Trophoblast cell (in vitro differentiated cells and primary cell): ENCODE measurements around the gene SLC6A19.

Experiments used
- DNase-seq, 2 donors: peaks; one replicate each; pipeline ENCODE4 v3.0.0-alpha.2; 2016
- H2AFZ ChIP-seq: 2 replicates; pipeline ENCODE4 v1.6.1; 2013; ENCODE audit warnings: low read length, moderate library complexity, mild to moderate bottlenecking; ENCODE audit not compliant: insufficient read depth, poor library complexity
- H2AK5ac ChIP-seq: 2 replicates; pipeline ENCODE4 v1.6.1; 2013; ENCODE audit warnings: mild to moderate bottlenecking, low read length
- H2BK120ac ChIP-seq: 2 replicates; pipeline ENCODE4 v1.6.1; 2013; ENCODE audit warnings: low read length, mild to moderate bottlenecking, moderate library complexity; ENCODE audit not compliant: insufficient read depth, poor library complexity
- H2BK12ac ChIP-seq: 2 replicates; pipeline ENCODE4 v1.6.1; 2013; ENCODE audit warnings: mild to moderate bottlenecking, low read length, moderate library complexity
- H2BK5ac ChIP-seq: 2 replicates; pipeline ENCODE4 v1.6.1; 2013; ENCODE audit warnings: low read length, low read depth, moderate library complexity, mild to moderate bottlenecking; ENCODE audit not compliant: poor library complexity
- H3K14ac ChIP-seq: 2 replicates; pipeline ENCODE4 v1.6.1; 2013; ENCODE audit warnings: mild to moderate bottlenecking, low read length
- H3K18ac ChIP-seq: 2 replicates; pipeline ENCODE4 v1.6.1; 2013; ENCODE audit warnings: mild to moderate bottlenecking, low read length
- H3K23ac ChIP-seq: 2 replicates; pipeline ENCODE4 v1.6.1; 2013; ENCODE audit warnings: low read length
- H3K27ac ChIP-seq: 2 replicates; pipeline ENCODE4 v1.5.1; 2013; ENCODE audit warnings: low read depth, mild to moderate bottlenecking, inconsistent platforms, low read length, moderate library complexity
- H3K27me3 ChIP-seq: 2 replicates; pipeline ENCODE4 v1.6.1; 2013; ENCODE audit warnings: inconsistent platforms, mild to moderate bottlenecking, low read length, moderate library complexity; ENCODE audit not compliant: insufficient read depth
- H3K36me3 ChIP-seq, 2 experiments: 1 replicate in 1 of 2; 2 replicates in 1 of 2; pipeline ENCODE4 v1.6.1; 2013; ENCODE audit warnings: low read length in 2 of 2, mild to moderate bottlenecking in 2 of 2, moderate library complexity in 1 of 2; ENCODE audit not compliant: insufficient read depth in 2 of 2, control insufficient read depth in 1 of 2
- H3K4ac ChIP-seq: 2 replicates; pipeline ENCODE4 v1.6.1; 2013; ENCODE audit warnings: low read depth, mild to moderate bottlenecking, low read length, moderate library complexity
- H3K4me1 ChIP-seq, 2 experiments: 1 replicate in 1 of 2; 2 replicates in 1 of 2; pipeline ENCODE4 v1.6.1; 2013; ENCODE audit warnings: low read length in 2 of 2, mild to moderate bottlenecking in 2 of 2, moderate library complexity in 1 of 2; ENCODE audit not compliant: insufficient read depth in 2 of 2, control insufficient read depth in 1 of 2
- H3K4me2 ChIP-seq: 2 replicates; pipeline ENCODE4 v1.6.1; 2013; ENCODE audit warnings: inconsistent platforms, mild to moderate bottlenecking, low read length, moderate library complexity
- H3K4me3 ChIP-seq: 2 replicates; pipeline ENCODE4 v1.5.1; 2013; ENCODE audit warnings: mild to moderate bottlenecking, low read depth, low read length, inconsistent platforms
- H3K79me1 ChIP-seq: one replicate; pipeline ENCODE4 v1.6.1; 2013; ENCODE audit warnings: low read length
- H3K79me2 ChIP-seq: 2 replicates; pipeline ENCODE4 v1.6.1; 2013; ENCODE audit warnings: low read length, mild to moderate bottlenecking; ENCODE audit not compliant: control insufficient read depth, insufficient read depth, poor library complexity
- H3K9ac ChIP-seq: 2 replicates; pipeline ENCODE4 v1.6.1; 2013; ENCODE audit warnings: mild to moderate bottlenecking, low read length
- H3K9me3 ChIP-seq: 2 replicates; pipeline ENCODE4 v1.6.1; 2013; ENCODE audit warnings: low read depth, mild to moderate bottlenecking, control low read depth, inconsistent platforms, low read length; ENCODE audit not compliant: insufficient read depth
- H4K12ac ChIP-seq: 2 replicates; pipeline ENCODE4 v1.6.1; 2013; ENCODE audit warnings: low read depth, mild to moderate bottlenecking, low read length, moderate library complexity
- H4K8ac ChIP-seq: 2 replicates; pipeline ENCODE4 v1.6.1; 2013; ENCODE audit warnings: low read depth, mild to moderate bottlenecking, low read length, moderate library complexity
- H4K91ac ChIP-seq: one replicate; pipeline ENCODE4 v1.6.1; 2013; ENCODE audit warnings: low read depth, mild to moderate bottlenecking, low read length, moderate library complexity
- WGBS: extraction: QIAGEN DNeasy Blood & Tissue Kit; methylation state at CpG from one replicate; pipeline ENCODE4 v1.1.7; 2013; ENCODE audit warnings: missing lambda C conversion rate; ENCODE audit not compliant: insufficient read length, insufficient coverage; ENCODE audit errors: extremely low coverage; 5-methylcytosine and 5-hydroxymethylcytosine counted together

Gene SLC6A19

DNA sequence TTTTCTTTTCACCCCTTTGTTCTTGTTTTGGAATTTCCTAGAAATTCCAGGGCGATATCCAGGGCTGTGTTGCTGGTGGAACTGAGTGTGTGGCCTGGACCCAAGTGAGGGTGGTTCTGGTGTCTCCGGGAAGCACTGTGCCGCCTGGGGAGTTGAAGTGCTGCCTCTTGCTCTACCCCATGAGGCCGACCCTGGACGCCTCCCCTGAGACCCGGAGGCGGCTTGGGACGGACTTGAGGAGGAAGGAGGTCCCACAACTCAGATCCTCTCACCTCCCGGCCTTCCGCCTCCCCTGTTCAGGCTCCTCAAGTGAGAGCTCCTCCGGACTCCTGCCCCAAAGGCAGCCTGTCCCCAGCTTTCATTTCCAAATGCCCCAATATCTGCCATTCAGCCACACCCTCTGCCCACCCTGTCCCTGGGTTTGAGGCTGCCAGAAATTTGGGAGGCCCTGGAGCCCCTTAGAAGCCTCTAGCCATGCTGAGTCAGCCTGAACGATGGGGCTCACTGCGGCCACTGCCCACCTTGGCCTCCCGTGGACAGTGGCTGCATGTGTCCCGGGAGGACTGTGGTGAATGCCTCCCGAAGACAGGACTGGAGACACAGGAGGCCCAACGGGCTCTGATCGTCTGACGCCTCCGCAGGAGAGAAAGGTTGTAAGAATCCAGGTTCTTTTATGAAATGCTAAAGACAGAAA lies 42.6 kb upstream of the SLC6A19 start:
- Histone ChIP-seq H3K18ac (no peak overlapping the region), H3K14ac (no peak overlapping the region), H3K4me3 (no peak overlapping the region), H3K27ac (no peak overlapping the region), H2BK12ac (no peak overlapping the region), H4K91ac (no peak overlapping the region), H2BK120ac (no peak overlapping the region), H3K4me1 (peaks cover 0 to 3% of the 10 kb centered on the region in 2 experiments), H3K79me1 (no peaks in the 10 kb centered on the region), H3K27me3 (peaks cover 32% of the 10 kb centered on the region), H3K4ac (no peak overlapping the region), H4K8ac (no peak overlapping the region), H2AFZ (no peak overlapping the region), H3K79me2 (no peaks in the 10 kb centered on the region), H3K9me3 (peaks cover 25% of the 10 kb centered on the region), H3K9ac (no peak overlapping the region), H3K23ac (no peak overlapping the region), H4K12ac (no peak overlapping the region), H2AK5ac (no peak overlapping the region), H3K4me2 (no peak overlapping the region), H2BK5ac (no peak overlapping the region), H3K36me3 (no peaks in the 10 kb centered on the region)
- WGBS = no CpG with 5 or more reads among the region's 20 CpGs
- DNase-seq = no peak

- Histone ChIP-seq H2AK5ac (no peak overlapping the region), H3K14ac (no peak overlapping the region), H3K4me2 (no peak overlapping the region), H3K4ac (no peak overlapping the region), H2BK120ac (no peak overlapping the region), H4K8ac (no peak overlapping the region), H3K4me3 (no peak overlapping the region), H4K12ac (no peak overlapping the region), H3K9ac (no peak overlapping the region), H3K9me3 (peaks cover 21% of the 10 kb centered on the region), H3K27ac (no peak overlapping the region), H3K4me1 (peaks cover 0 to 3% of the 10 kb centered on the region in 2 experiments), H4K91ac (no peak overlapping the region), H3K23ac (no peak overlapping the region), H2AFZ (no peak overlapping the region), H3K27me3 (peaks cover 30% of the 10 kb centered on the region), H3K36me3 (no peaks in the 10 kb centered on the region), H3K79me1 (no peaks in the 10 kb centered on the region), H2BK12ac (no peak overlapping the region), H2BK5ac (no peak overlapping the region), H3K79me2 (no peaks in the 10 kb centered on the region), H3K18ac (no peak overlapping the region)
- no CpG with 5 or more reads among the region's 11 CpGs for WGBS
- DNase-seq = no peak
Measured at GRCh38 chr5:1159341-1159675, 42.1 kb upstream of the SLC6A19 start.

- H4K91ac ChIP-seq = no peak overlapping the region
- peaks cover 0 to 3% of the 10 kb centered on the region in 2 experiments for H3K4me1 ChIP-seq
- H3K27me3 ChIP-seq = peaks cover 24% of the 10 kb centered on the region
- no peak overlapping the region for H2BK120ac ChIP-seq
- H3K79me2 ChIP-seq = no peaks in the 10 kb centered on the region
- no peak overlapping the region for H3K18ac ChIP-seq
- H2AFZ ChIP-seq = no peak overlapping the region
- no peak overlapping the region for H3K4me3 ChIP-seq
- no peak overlapping the region for H2AK5ac ChIP-seq
- no peak overlapping the region for H2BK12ac ChIP-seq
- no peak overlapping the region for H3K9ac ChIP-seq
- H3K4ac ChIP-seq = no peak overlapping the region
- H4K8ac ChIP-seq = no peak overlapping the region
- H3K79me1 ChIP-seq = no peaks in the 10 kb centered on the region
- H3K9me3 ChIP-seq = peaks cover 20% of the 10 kb centered on the region
- H3K36me3 ChIP-seq = no peaks in the 10 kb centered on the region
- no peak overlapping the region for H3K23ac ChIP-seq
- no peak overlapping the region for H4K12ac ChIP-seq
- no peak overlapping the region for H3K14ac ChIP-seq
- H3K27ac ChIP-seq = no peak overlapping the region
- no peak overlapping the region for H3K4me2 ChIP-seq
- DNase-seq = no peak
- H2BK5ac ChIP-seq = no peak overlapping the region
- no CpG with 5 or more reads among the region's 4 CpGs for WGBS
Measured at GRCh38 chr5:1159774-1160406, 41.5 kb upstream of the SLC6A19 start.

- Histone ChIP-seq H3K27me3 (peaks cover 13% of the 10 kb centered on the region), H2BK5ac (no peak overlapping the region), H3K4me2 (no peak overlapping the region), H3K18ac (no peak overlapping the region), H4K12ac (no peak overlapping the region), H2BK12ac (no peak overlapping the region), H3K4ac (no peak overlapping the region), H3K79me1 (no peaks in the 10 kb centered on the region), H2AK5ac (no peak overlapping the region), H3K79me2 (no peaks in the 10 kb centered on the region), H3K9ac (no peak overlapping the region), H3K14ac (no peak overlapping the region), H4K8ac (no peak overlapping the region), H2BK120ac (no peak overlapping the region), H3K9me3 (peaks cover 16% of the 10 kb centered on the region), H3K23ac (no peak overlapping the region), H2AFZ (no peak overlapping the region), H3K4me1 (peaks cover 0 to 3% of the 10 kb centered on the region in 2 experiments), H4K91ac (no peak overlapping the region), H3K4me3 (no peak overlapping the region), H3K36me3 (no peaks in the 10 kb centered on the region), H3K27ac (no peak overlapping the region)
- no CpG with 5 or more reads among the region's 23 CpGs for WGBS
- DNase-seq = peak in 1 of 2 donors; percentile 3
Measured at GRCh38 chr5:1161108-1161832, 40.1 kb upstream of the SLC6A19 start.
